HepG2 (cell line): ENCODE results near the gene PRKG1. TPM values are rescaled to one million over a fixed set of nuclear protein-coding genes. Genes with fewer than 3 reads are reported as not detected.

Experiments
- ATAC-seq: fragments of 200-7000 bp; cut with Tn5 transposase; 3 replicates; pipeline ENCODE4 v1.9.1; 2020; ENCODE audit warnings: mild to moderate bottlenecking, moderate library complexity
- BruUV-seq: library from RNA; stranded (reverse); fragments of 400-500 nt; replicated peaks from 2 replicates; lab custom pipeline; 2021; lab: Mats Ljungman, UMichigan
- CTCF ChIA-PET: fragments of 300-600 bp; formaldehyde crosslinking; extraction: SDS; loops from one replicate; lab custom pipeline; 2021; ENCODE audit warnings: low total read pairs, inconsistent platforms, low intra/inter-chr PET ratio; lab: Yijun Ruan, JAX
- POLR2A ChIA-PET: fragments of 350-600 bp; sonication (Branson Sonifier 250); formaldehyde crosslinking; loops from one replicate; lab custom pipeline; 2020; ENCODE audit warnings: antibody characterized with exemption, inconsistent platforms; lab: Yijun Ruan, JAX
- DNase-seq: peaks from one replicate; pipeline ENCODE4 v3.0.0-alpha.2; 2015; ENCODE audit warnings: low spot score
- FAIRE-seq: peaks from 3 replicates; lab custom pipeline; 2011; peaks lifted over from hg19 to GRCh38; lab: Jason Lieb, UNC
- H2AFZ ChIP-seq: one replicate; pipeline ENCODE4 v1.6.1; 2011; ENCODE audit warnings: low read length, inconsistent platforms
- H3K27ac ChIP-seq: fragments of 300-600 bp; 3 replicates; pipeline ENCODE4 v1.8.0; 2011; ENCODE audit warnings: mixed run types, mild to moderate bottlenecking, mixed read lengths, low read length, inconsistent platforms; ENCODE audit not compliant: insufficient read depth; ENCODE audit errors: extremely low read length
- H3K27me3 ChIP-seq, 2 experiments: fragments of 200-600 bp in 1 of 2; 2 replicates in 1 of 2; 3 replicates in 1 of 2; pipeline versions ENCODE4 v1.6.0 to v1.8.0; 2011; ENCODE audit warnings: low read length in 2 of 2, mild to moderate bottlenecking in 2 of 2, moderate library complexity in 2 of 2, inconsistent platforms in 1 of 2; ENCODE audit not compliant: insufficient read depth in 2 of 2, control insufficient read depth in 1 of 2
- H3K36me3 ChIP-seq, 2 experiments: fragments of 200-600 bp in 1 of 2; replicated peaks in 1 of 2; 2 replicates in 1 of 2; 3 replicates in 1 of 2; pipeline versions ENCODE4 v1.5.1 to v1.8.0; 2011; ENCODE audit warnings: low read length in 2 of 2, inconsistent platforms in 1 of 2; ENCODE audit not compliant: insufficient read depth in 2 of 2, control insufficient read depth in 1 of 2
- H3K4me1 ChIP-seq: 2 replicates; pipeline ENCODE4 v1.5.1; 2012; ENCODE audit warnings: low read length, inconsistent platforms; ENCODE audit not compliant: insufficient read depth
- H3K4me2 ChIP-seq: 2 replicates; pipeline ENCODE4 v1.6.0; 2011; ENCODE audit warnings: low read depth, low read length, inconsistent platforms
- H3K4me3 ChIP-seq, 3 experiments: fragments of 200-600 bp in 1 of 3; sonication (generic), shearing (Covaris generic) in 1 of 3; replicated peaks in 1 of 3; 2 replicates each; pipeline ENCODE4 v1.5.1; 2011 to 2016; ENCODE audit warnings: low read length in 3 of 3, inconsistent platforms in 2 of 3, low read depth in 2 of 3, mild to moderate bottlenecking in 2 of 3, control low read depth in 1 of 3, mixed read lengths in 1 of 3; ENCODE audit not compliant: insufficient read depth in 1 of 3
- H3K79me2 ChIP-seq: one replicate; pipeline ENCODE4 v1.6.1; 2011; ENCODE audit warnings: low read length, inconsistent platforms; ENCODE audit not compliant: insufficient read depth
- H3K9ac ChIP-seq: 2 replicates; pipeline ENCODE4 v1.6.0; 2011; ENCODE audit warnings: mild to moderate bottlenecking, low read depth, low read length, inconsistent platforms; ENCODE audit not compliant: insufficient read depth
- H3K9me3 ChIP-seq: 2 replicates; pipeline ENCODE4 v1.5.1; 2012; ENCODE audit warnings: mild to moderate bottlenecking, low read length
- H4K20me1 ChIP-seq: 2 replicates; pipeline ENCODE4 v1.6.0; 2011; ENCODE audit warnings: inconsistent platforms, mild to moderate bottlenecking, low read length, moderate library complexity; ENCODE audit not compliant: insufficient read depth
- AHR ChIP-seq: IDR thresholded peaks from 2 replicates; pipeline ENCODE4 v1.6.1; 2018; ENCODE audit warnings: missing genetic modification reagents, missing compliant biosample characterization
- GABPA ChIP-seq, 2 experiments: IDR thresholded peaks; 2 replicates each; pipeline ENCODE4 v1.6.1; 2011 to 2016; ENCODE audit warnings: low read depth in 2 of 2, low read length in 1 of 2, missing biosample characterization in 1 of 2, missing genetic modification characterization in 1 of 2
- IRF1 ChIP-seq: sonication (generic); formaldehyde crosslinking; IDR thresholded peaks from 2 replicates; pipeline ENCODE4 v1.4.0; 2020; ENCODE audit warnings: low read depth, mild to moderate bottlenecking, missing genetic modification reagents
- MATR3 ChIP-seq: sonication (generic); formaldehyde crosslinking; IDR thresholded peaks from 2 replicates; pipeline ENCODE4 v1.4.0; 2020; ENCODE audit warnings: missing genetic modification reagents
- NR3C1 ChIP-seq: sonication (generic); formaldehyde crosslinking; IDR thresholded peaks from 2 replicates; pipeline ENCODE4 v1.4.0; 2020; ENCODE audit warnings: missing genetic modification reagents
- ZBTB2 ChIP-seq: sonication (generic); formaldehyde crosslinking; IDR thresholded peaks from 2 replicates; pipeline ENCODE4 v1.8.0; 2022; ENCODE audit warnings: low read depth, missing genetic modification reagents
- ZMYM3 ChIP-seq: sonication (generic); formaldehyde crosslinking; IDR thresholded peaks from 2 replicates; pipeline ENCODE4 v1.5.1; 2020; ENCODE audit warnings: mild to moderate bottlenecking, missing genetic modification reagents
- ZNF746 ChIP-seq: sonication (generic); formaldehyde crosslinking; IDR thresholded peaks from 2 replicates; pipeline ENCODE4 v1.8.0; 2022; ENCODE audit warnings: mild to moderate bottlenecking, missing genetic modification reagents
- WGBS: methylation state at CpG from one replicate; pipeline ENCODE4 v1.1.6; 2017; ENCODE audit warnings: low lambda C conversion rate; 5-methylcytosine and 5-hydroxymethylcytosine counted together
- in situ Hi-C: cut with HindIII; loops from 2 replicates; pipeline ENCODE4 v1.10.0; 2017; ENCODE audit warnings: low pct_unique_long_range_greater_than_20kb; ENCODE audit not compliant: extremely low pct_ligation_motif_present
- intact Hi-C: fragments of 100-400 bp; cut with micrococcal nuclease; formaldehyde crosslinking; loops from one replicate; pipeline ENCODE4 v1.10.0; 2022; ENCODE audit not compliant: unreplicated experiment
- polyA plus RNA-seq, 8 experiments: library from polyadenylated mRNA; depleted of rRNA in 3 of 8; stranded (reverse) in 7 of 8; unstranded in 1 of 8; fragments of >200 nt; fragmentation: Illumina TruSeq in 4 of 8; extraction: Trizol in 4 of 8; gene quantifications; 2 replicates each; pipeline versions ENCODE4 v1.2.1 to v1.2.3, GENCODE V29; 2011 to 2016; ENCODE audit warnings: low read depth in 4 of 8, missing spikeins in 1 of 8, mixed read lengths in 1 of 8; ENCODE audit not compliant: insufficient read depth in 1 of 8
- total RNA-seq, 5 experiments: library from RNA; depleted of rRNA; stranded (reverse); fragments of >200 nt; fragmentation: Illumina TruSeq; extraction: Trizol; gene quantifications; 2 replicates each; pipeline ENCODE4 v1.2.3, GENCODE V29; 2016; ENCODE audit warnings: low read depth in 1 of 5
- TF ChIP-seq, protein P1 (sequence below): sonication (generic); formaldehyde crosslinking; IDR thresholded peaks from 2 replicates; pipeline ENCODE4 v1.8.1; 2023; ENCODE audit warnings: mild to moderate bottlenecking, moderate library complexity, missing genetic modification reagents

PRKG1 gene
- total and polyA plus RNA-seq, 2 of the 13 experiments (the other 11 are each of a cell fraction or from before 2014, with no cell fraction given) = 0.01 TPM; not detected in 1

- TF ChIP-seq, protein P1, sequence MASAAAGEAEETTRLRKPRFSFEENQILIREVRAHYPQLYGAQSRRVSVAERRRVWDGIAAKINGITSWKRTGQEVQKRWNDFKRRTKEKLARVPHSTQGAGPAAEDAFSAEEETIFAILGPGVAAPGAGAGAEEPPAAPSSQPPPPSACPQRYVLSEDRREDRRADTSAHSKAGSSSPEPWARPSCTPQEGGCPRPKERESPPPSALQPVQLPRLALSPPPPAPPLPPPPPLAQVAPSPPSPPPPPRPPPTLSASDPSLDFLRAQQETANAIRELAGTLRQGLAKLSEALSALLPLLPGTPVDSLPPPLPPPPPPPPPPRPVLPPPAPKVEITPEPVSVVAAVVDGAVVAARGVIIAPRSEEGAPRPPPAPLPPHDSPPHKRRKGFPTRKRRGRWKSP (CRISPR knock-in tag) = no peak
- TF ChIP-seq ZBTB2 (CRISPR knock-in tag) = no peak
- no peak for TF ChIP-seq GABPA (IDR thresholded peaks at IDR 0.05; ENCODE audit: low read depth, low read length)
- no peak for TF ChIP-seq GABPA (CRISPR knock-in tag; IDR thresholded peaks at IDR 0.05; ENCODE audit: low read depth)
- no peak for TF ChIP-seq IRF1 (CRISPR knock-in tag)
- no peak for TF ChIP-seq NR3C1 (CRISPR knock-in tag)
- TF ChIP-seq MATR3 (CRISPR knock-in tag) = no peak
- TF ChIP-seq ZMYM3 (CRISPR knock-in tag) = no peak
- no peak for TF ChIP-seq ZNF746
- no peak for TF ChIP-seq AHR
- FAIRE-seq = no peak
- POLR2A ChIA-PET = no interaction called here
Observed at GRCh38 chr10:51685768-51686167, 611.5 kb downstream of the PRKG1 start.

More at GRCh38 chr10:51685768-51686167, 611.5 kb downstream of the PRKG1 start:
- CTCF ChIA-PET = no interaction called here
- no peaks in the 10 kb centered on the region for H3K36me3 ChIP-seq
- in situ Hi-C loops = no loop called here
- H3K9me3 ChIP-seq = no peaks in the 10 kb centered on the region
- H3K27ac ChIP-seq = no peak overlapping the region
- no peaks in the 10 kb centered on the region for H3K27me3 ChIP-seq
- H2AFZ ChIP-seq = no peak overlapping the region
- 0% methylated on average over 2 of the region's 2 CpGs for WGBS
- H3K4me1 ChIP-seq = no peaks in the 10 kb centered on the region
- intact Hi-C loops = no loop called here
- BruUV-seq = no TSS peak
- no peak overlapping the region for H3K9ac ChIP-seq
- no peak overlapping the region for H3K4me3 ChIP-seq
- no peaks in the 10 kb centered on the region for H3K79me2 ChIP-seq
- DNase-seq (no peak), ATAC-seq (no peak)
- no peaks in the 10 kb centered on the region for H4K20me1 ChIP-seq
- no peak overlapping the region for H3K4me2 ChIP-seq
